Stimulated activated CD8-positive, alpha-beta memory T cell treated with anti-CD3 and anti-CD28 coated beads, Interleukin-4, amount 100 ng/mL, for 48 hours (primary cell): ENCODE data around the gene NNAT.
"Not testable (repeated sequence)": the region's sequence is repeated elsewhere in the genome, so short reads cannot be mapped to it uniquely, and the experiment has no call there.

Experiments used
- DNase-seq: peaks from one replicate; pipeline ENCODE4 v3.0.0-alpha.2; 2020

NNAT gene, protein sequence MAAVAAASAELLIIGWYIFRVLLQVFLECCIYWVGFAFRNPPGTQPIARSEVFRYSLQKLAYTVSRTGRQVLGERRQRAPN

GRCh38 chr20:37521061-37521771 is at the start of gene NNAT:
TSS of gene NNAT (plus strand) at chr20:37521250. CDS start at chr20:37521332, 82 bp downstream.
- no peak for DNase-seq

- DNase-seq, result no peak
These were observed 49.3 kb upstream of the NNAT start for GRCh38 chr20:37471741-37472235.

DNA sequence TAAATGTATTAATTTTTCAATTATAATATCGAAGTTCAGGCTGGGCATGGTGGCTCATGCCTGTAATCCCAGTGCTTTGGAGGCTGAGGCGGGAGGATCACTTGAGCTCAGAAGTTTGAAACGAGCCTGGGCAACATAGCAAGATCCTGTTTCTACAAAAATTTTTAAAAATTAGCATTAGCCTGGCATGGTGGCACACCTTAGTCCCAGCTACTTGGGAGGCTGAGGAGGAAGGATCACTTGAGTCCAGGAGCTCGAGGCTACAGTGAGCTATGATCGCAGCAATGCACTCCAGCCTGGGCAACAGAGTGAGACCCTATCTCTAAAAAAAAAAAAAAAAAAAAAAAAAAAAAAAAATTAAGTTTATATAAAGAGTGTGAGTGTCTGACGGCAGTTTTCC is 48.6 kb upstream of the NNAT start:
- not testable (repeated sequence) for DNase-seq

GRCh38 chr20:37473249-37474000 is 47.6 kb upstream of the NNAT start:
- no peak for DNase-seq

- no peak for DNase-seq
These were observed 46.7 kb upstream of the NNAT start for GRCh38 chr20:37474386-37474785.

- DNase-seq, result no peak
These were observed 45.8 kb upstream of the NNAT start for GRCh38 chr20:37475252-37475651.

- no peak for DNase-seq
These were observed 44.0 kb upstream of the NNAT start for GRCh38 chr20:37477041-37477440.

GRCh38 chr20:37479266-37479665 is 41.8 kb upstream of the NNAT start:
- DNase-seq, result no peak

DNA sequence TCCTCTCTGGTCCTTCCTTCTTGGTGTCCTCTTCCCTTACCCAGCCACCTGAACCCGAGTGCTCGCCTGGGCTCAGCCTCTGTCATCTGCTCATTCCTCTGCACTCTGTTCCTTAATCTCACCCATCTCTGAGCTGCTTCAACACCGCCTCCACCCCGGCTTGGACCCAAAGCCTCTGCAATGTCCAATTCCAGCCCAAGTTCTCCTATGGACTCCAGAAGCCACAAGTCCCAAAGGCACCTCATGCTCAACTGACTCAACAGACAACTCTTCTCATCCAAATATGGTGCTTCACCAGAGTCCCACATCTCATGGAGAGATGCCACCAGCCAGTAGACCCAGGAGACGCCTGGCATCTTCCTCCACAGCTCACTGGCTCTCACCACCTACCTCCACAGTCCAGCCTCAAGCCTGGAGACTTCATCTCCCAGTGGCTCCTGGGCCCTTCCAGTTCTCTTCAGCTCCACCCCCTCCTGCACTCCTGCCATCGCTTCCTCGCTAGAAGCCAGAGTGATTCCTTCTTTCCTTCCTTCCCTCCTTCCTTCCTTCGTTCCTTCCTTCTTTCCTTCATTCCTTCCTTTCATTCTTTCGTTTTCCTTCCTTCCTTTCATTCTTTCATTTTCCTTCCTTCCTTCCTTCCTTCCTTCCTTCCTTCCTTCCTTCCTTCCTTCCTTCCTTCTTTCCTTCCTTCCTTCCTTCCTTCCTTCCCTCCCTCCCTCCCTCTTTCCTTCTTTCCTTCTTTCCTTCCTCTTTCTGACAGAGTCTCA is 40.9 kb upstream of the NNAT start:
- DNase-seq, result no peak

DNA sequence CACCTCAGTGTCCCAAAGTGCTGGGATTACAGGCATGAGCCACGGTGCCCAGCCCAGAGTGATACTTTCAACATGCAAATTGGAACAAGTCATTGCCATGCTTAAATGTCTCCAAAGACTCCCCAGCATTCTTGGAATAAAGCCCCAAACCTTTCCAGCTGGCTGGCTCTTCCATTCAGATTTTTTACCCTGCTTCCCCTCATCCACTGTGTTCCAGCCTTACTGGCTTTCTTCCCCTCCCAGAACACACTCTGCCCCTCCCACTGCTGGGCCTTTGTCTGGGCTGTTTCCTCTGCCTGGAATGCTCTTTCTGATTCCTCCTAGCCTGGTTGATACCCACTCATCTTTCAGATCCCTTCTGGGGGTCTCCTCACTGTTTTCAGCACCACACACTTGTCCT is 40.1 kb upstream of the NNAT start:
- DNase-seq, result no peak

DNA sequence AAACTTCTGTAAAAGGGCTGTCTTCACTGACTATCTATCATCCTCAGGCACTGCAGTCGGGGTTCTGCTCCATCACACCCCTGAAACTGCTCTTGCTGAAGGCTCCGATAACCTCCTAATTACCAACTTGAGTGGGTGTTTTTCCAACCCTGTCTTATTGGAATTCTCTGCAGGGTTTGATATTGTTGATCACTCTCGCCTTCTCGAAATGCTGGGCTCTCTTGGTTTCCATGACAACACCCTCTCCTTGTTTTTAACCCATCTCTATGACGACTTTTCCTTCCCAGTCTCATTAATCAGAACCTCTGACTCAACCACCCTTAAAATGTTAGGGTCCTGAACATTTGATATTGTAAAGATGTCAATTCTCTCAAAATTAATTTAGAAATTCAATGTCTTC is 39.4 kb upstream of the NNAT start:
- DNase-seq, result no peak

DNA sequence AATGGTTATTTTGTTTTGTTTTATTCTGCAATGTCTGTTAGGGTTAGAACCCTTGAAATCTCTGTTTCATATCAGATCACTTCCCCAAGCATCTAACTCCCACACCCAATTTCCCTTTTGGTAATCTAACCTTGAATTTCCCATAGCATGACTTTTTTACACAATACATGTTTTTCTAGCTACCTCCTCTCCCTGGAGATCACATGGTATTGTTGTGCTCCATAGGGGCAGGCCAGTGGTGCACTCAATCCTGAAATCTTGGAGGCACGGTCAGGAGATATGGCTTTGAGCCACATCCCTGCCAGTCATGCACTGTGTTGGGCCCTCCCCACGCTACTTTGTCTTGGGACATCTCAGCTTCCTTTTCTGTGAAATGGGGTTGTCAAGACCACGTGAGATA is 36.7 kb upstream of the NNAT start:
- DNase-seq, result no peak

GRCh38 chr20:37486209-37486608 is 34.8 kb upstream of the NNAT start:
- not testable (repeated sequence) for DNase-seq

DNA sequence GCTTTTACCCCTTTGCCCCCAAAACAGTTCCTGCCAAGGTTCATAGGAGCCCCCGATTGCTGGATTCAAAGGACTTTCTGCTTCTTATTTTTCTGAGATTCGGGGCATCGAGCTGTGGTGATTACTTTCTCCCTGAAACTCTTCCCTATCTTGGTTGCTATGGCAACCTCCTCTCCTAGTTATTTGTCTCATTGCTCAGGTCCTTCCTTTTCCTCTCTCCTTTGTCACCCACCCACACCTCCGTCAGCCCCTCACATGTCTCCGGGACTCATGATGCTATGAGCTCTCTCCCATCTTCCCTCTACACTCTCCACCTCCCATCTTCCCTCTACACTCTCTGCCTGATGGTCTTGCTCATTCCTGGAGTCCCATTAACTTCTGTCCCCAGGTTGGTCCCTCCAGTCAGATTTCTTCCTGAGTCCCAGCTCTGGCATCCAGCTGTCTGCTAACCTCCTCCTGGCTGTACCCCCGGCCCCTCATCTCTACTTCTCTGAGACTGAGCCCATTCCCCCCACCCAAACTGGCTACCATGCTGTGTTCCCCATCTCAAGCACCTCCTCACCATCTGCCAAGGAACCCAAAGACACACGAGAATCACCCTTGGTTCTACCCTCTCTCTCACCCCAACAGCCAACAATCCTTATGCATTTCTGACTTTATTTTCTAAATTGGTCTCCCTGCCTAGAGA is 30.2 kb upstream of the NNAT start:
- no peak for DNase-seq

GRCh38 chr20:37492096-37492625 is 28.9 kb upstream of the NNAT start:
- DNase-seq, result no peak

DNA sequence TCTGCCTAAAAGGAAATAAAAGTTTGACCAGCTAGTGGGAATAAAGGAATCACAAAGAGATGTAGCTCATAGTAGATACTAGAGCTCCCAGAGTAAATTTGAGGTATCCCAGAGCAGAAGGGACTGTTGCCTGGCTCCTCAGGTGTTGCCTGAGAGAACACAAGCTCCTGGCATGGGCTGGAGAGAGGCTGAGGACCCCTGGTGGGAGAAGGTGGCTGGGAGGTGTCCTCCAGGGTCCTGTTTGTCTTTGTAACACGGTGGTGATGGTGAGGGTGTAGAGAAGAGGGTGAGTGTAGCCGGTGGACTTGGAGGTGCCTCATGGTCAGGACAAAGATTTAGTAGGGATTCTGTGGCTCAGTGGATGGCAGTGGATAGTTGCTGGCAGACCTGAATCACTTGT is 28.1 kb upstream of the NNAT start:
- DNase-seq, result no peak

DNA sequence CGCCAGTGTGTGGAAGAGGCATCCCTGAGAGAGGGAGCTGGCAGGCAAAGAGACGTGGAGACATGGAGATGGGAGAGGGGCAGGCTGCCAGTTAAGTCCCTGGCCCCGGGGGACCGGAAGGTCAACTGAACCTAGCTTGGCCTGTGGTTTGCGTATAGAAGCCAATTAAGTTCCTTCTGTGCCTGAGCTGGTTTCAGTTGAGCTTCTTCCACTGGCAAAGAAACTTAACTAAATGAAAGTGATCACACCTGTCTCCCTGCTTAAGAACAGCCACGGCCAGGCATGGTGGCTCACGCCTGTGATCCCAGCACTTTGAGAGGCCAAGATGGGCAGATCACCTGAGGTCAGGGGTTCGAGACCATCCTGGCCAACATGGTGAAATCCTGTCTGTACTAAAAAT is 26.7 kb upstream of the NNAT start:
- DNase-seq, result no peak

DNA sequence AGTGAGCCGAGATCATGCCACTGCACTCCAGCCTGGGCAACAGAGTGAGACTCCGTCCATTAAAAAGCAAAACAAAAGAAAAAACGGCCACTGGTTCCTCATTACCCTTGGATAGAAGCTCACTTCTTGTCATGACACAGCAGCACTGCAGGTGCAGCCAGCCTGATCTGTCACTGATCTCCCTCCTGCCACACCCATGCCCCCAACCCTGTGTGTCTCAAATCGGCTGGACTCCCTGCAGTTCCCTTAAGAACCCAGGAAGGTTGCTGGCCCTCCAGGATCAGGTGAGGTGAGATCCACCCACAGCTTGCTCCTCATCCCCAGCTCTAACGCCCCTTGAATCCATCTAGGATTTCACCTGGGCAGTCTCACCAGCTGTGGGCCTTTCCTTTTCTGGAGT is 26.3 kb upstream of the NNAT start:
- no peak for DNase-seq

DNA sequence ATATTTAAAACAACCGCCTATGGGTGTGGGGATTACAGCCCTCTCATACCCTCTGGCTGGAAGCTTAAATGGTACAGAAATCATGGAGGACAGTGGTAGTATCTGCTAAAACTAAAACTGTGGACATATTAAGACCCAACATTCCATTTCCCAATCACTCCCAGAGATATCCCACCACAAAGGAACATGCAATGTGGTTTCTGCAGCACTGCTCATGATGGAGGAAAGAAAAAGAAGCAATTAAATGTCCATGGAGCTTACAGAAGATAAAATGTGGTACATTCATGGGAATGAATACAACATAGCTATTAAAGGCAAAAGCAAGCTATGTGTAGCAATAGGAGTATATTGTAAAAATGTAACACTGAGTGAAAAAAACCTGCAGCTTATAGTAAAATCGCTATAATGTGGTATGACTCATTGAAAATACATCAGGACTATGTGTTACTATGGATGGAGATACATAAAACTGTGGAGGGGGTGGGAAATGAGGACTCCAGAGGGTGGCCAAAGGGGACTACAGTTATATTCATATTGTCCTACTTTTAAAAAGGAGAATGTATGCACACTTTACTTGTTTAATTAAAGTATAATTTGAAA is 22.9 kb upstream of the NNAT start:
- no peak for DNase-seq

DNA sequence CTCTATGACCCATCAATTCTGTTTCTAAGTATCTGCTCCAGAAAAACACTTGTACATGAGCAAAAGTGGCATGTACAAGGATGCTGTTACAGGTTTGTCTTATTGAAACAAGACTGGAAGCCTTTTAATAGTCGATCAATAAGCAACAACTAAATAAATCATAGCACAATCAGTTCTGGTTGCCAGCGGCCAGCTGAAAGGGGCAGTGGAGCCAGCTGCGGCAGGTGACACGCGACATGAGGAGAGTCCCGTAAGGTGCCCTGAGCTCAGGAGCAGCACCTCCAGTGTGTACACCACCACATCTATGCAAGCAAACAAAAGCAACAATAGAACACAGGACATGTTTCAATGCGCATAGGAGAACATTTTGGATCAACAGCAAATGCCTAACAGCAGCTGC is 20.7 kb upstream of the NNAT start:
- DNase-seq, result no peak

GRCh38 chr20:37501940-37502339 is 19.1 kb upstream of the NNAT start:
- no peak for DNase-seq

DNA sequence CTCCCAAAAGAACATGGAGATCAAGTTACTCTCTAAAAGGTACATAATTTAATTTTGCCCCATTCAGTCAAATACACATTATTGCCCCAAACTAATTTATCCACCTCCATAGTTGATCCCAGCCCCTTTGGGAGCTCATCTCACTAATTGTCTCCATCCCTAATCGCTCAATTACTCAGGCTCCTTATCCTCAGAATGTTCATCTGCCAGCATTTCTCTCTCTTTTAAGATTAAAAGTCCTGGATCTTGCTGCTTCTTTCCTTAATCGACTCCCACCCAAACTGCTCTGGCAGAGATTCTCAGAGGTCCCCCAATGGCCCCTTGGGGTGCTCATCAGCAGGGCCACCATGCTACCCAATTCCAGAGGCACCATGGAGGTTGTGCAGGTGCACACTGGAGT is 18.4 kb upstream of the NNAT start:
- no peak for DNase-seq
